ENCODE results near the gene MYL10.
"Not testable (repeated sequence)": the region's sequence is repeated elsewhere in the genome, so short reads cannot be mapped to it uniquely, and the experiment has no call there.

MYL10 gene

GRCh38 chr7:101617451-101618206 lies 11.5 kb downstream of the MYL10 start:
- FAIRE-seq = no peak

DNA sequence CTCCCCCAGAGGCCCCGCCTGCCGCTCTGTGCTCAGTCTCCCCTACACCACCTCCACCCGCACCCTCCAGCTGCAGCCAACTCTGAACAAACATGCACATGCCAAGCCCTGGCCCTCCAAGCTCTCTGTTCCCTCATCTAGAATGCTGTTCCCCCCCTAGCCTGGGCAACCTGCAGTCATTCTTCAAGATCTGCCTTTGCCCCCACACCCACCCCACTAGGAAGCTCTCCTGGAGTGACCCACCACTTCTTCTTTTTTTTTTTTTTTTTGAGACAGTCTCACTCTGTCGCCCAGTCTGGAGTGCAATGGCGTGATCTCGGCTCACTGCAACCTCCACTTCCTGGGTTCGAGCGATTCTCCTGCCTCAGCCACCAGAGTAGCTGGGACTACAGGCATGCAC lies 13.7 kb downstream of the MYL10 start:
- FAIRE-seq = no peak

- FAIRE-seq = no peak
These were observed 14.2 kb downstream of the MYL10 start for GRCh38 chr7:101614939-101615302.

GRCh38 chr7:101614098-101614938 lies 14.8 kb downstream of the MYL10 start:
- FAIRE-seq = no peak

GRCh38 chr7:101612885-101613515 lies 16.1 kb downstream of the MYL10 start:
- no peak for FAIRE-seq

- FAIRE-seq = no peak
These were observed 20.1 kb downstream of the MYL10 start for GRCh38 chr7:101608772-101609713.

DNA sequence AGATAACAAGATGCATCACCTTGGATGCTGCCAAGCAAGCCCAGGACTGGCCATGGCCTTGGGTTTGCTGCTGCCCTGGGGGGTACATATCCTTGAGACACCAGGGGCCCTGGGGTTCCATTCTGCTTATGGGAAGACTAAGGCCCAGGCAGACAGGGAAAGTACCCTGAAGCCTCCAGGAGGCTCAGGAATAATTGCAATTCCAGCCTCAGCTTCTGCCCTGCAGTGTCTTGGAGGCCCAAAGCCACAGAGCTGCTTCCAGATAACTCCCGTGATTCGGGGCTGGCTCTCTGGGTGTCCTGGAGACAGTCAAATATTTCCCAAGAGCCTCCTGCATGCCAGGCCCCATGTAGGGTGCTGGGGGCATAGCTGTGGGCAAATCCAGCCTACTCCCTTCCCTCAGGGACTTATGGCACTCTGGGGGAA lies 22.6 kb downstream of the MYL10 start:
- FAIRE-seq = no peak

GRCh38 chr7:101605611-101606497 lies 23.2 kb downstream of the MYL10 start:
- FAIRE-seq = no peak

DNA sequence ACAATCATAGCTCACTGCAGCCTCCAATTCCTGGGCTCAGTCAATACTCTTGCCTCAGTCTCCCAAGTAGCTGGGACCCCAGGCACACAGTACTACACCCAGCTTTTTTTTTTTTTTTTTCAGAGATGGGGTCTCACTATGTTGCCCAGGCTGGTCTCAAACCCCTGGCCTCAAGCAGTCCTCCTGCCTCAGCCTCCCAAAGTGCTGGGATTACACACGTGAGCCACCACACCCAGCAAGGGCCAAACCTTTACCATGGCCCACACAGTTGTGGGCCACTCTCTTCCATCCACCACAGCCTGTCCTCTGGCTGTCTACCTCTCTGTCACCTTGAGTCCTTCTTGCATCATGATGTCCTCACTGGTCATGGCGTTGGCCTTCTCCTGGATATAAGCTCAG lies 24.2 kb downstream of the MYL10 start:
- FAIRE-seq = not testable (repeated sequence)

GRCh38 chr7:101604331-101604933 lies 24.7 kb downstream of the MYL10 start:
- no peak for FAIRE-seq

GRCh38 chr7:101602484-101603241 lies 26.4 kb downstream of the MYL10 start:
- no peak for FAIRE-seq

DNA sequence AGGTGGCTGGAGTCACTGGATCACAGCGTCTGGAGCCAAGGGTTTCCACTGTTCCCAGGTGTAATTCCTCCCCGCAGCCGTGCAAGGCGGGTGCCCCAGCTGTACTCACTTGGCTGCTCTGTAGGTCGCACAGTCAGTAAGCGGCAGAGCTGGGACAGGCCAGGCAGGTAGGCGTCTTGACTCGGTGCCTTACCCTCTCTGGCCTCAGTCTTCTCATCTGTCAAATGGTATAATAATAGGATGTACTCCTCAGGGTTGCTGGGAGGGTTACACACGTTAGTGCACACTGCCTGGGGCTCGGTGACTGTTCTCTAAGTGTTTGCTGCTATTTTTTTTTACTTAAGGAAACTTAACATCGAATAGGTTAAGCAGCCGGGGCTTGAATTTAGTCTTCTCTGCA lies 27.0 kb downstream of the MYL10 start:
- FAIRE-seq = no peak

GRCh38 chr7:101599787-101600186 lies 29.3 kb downstream of the MYL10 start:
- no peak for FAIRE-seq

DNA sequence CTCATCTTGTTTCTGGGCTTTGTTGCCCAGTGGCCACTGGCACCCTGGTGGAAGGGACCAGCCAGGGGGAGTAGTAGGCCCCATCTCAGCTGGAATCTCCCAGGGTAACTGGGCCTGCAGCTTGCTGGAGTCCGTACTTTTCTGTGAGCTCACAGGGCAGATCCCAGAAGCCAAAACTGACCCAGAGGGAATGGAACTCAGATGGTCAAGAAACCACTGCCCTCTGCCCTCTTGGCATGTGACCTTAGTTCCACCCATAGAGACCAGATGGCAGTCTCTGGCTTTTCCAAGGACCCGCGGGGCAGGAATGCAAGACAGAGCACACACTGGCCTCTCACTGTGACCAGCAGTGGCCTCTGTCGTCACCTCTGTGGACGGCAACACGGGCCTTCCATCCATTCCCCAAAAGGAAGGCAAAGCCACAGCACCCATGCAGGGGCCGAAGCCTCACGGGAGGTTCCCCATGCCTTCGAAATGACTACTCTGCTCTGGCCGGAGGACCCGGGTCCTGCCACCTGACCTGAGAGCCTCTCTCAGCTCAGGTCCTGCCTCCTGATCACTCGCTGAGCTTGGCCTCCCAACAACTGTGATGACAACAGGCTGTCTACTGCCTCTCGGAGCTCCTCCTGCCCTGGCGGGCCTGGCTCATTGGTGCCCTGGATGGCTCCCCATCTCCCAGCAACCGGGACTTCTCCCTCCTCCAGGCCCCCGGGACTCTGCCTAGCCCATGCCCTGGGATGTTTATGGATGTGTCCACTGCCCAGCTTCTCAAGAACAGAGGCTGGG lies 29.9 kb downstream of the MYL10 start:
- no peak for FAIRE-seq

GRCh38 chr7:101598422-101598985 lies 30.6 kb downstream of the MYL10 start:
- no peak for FAIRE-seq

DNA sequence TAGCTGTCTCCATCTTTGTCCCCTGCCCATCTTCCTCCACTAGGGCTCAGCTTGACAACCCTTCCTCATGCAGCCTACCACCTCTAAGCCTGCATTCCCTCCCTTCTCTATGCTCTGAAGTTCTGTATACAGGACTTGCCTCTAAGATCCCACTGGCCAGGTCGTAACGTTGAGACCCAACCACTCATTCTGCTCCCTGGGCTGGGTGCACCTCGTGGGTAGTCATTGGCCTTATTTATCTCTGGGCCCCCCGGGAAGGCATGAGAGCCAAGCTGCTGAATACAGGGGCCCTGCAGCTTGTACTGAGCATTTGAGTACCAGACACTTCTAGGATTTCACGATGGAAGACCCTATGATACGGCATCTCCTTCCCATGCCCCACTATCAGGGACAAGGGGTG lies 31.2 kb downstream of the MYL10 start:
- FAIRE-seq = no peak

GRCh38 chr7:101596898-101597297 lies 32.2 kb downstream of the MYL10 start:
- no peak for FAIRE-seq

GRCh38 chr7:101595766-101596537 lies 33.1 kb downstream of the MYL10 start:
- FAIRE-seq = no peak

All from colon (tissue), 2 donors.